H1 (cell line): ENCODE measurements around the gene IFT81. TPM values are rescaled to one million over a fixed set of nuclear protein-coding genes. Genes with fewer than 3 reads are reported as not detected.

Source experiments
- polyA plus RNA-seq, 7 experiments: library from polyadenylated mRNA; depleted of rRNA in 3 of 7; stranded (reverse) in 5 of 7; unstranded in 2 of 7; fragments of >200 nt in 5 of 7; fragments of 200-250 nt in 2 of 7; gene quantifications; 1 replicate in 5 of 7; 2 replicates in 1 of 7; 4 replicates in 1 of 7; pipeline versions ENCODE4 v1.2.1 to v1.2.3, GENCODE V29; 2011 to 2013; ENCODE audit warnings: missing spikeins in 2 of 7, mixed read lengths in 2 of 7
- total RNA-seq: library from RNA; stranded (reverse); fragmentation: NEBNext Ultra II Directional; extraction: Animal tissue kit (Norgen Biotek cat#: 25700); gene quantifications from 2 replicates; pipeline ENCODE4 v1.2.1, GENCODE V29; 2021
- TF ChIP-seq, protein P1 (sequence below): fragments of 300-600 bp; sonication (generic); IDR thresholded peaks from 2 replicates; pipeline ENCODE4 v1.7.1; 2012; ENCODE audit warnings: low read length, moderate library complexity, mild to moderate bottlenecking, inconsistent platforms; ENCODE audit not compliant: insufficient replicate concordance

IFT81 gene
- total and polyA plus RNA-seq, 2 of the 8 experiments (the other 6 are each of a cell fraction or from before 2014, with no cell fraction given): 4.1 to 14.5 TPM

GRCh38 chr12:110159671-110160245 is 35.6 kb downstream of the IFT81 start (continued):
- TF ChIP-seq, protein P1, sequence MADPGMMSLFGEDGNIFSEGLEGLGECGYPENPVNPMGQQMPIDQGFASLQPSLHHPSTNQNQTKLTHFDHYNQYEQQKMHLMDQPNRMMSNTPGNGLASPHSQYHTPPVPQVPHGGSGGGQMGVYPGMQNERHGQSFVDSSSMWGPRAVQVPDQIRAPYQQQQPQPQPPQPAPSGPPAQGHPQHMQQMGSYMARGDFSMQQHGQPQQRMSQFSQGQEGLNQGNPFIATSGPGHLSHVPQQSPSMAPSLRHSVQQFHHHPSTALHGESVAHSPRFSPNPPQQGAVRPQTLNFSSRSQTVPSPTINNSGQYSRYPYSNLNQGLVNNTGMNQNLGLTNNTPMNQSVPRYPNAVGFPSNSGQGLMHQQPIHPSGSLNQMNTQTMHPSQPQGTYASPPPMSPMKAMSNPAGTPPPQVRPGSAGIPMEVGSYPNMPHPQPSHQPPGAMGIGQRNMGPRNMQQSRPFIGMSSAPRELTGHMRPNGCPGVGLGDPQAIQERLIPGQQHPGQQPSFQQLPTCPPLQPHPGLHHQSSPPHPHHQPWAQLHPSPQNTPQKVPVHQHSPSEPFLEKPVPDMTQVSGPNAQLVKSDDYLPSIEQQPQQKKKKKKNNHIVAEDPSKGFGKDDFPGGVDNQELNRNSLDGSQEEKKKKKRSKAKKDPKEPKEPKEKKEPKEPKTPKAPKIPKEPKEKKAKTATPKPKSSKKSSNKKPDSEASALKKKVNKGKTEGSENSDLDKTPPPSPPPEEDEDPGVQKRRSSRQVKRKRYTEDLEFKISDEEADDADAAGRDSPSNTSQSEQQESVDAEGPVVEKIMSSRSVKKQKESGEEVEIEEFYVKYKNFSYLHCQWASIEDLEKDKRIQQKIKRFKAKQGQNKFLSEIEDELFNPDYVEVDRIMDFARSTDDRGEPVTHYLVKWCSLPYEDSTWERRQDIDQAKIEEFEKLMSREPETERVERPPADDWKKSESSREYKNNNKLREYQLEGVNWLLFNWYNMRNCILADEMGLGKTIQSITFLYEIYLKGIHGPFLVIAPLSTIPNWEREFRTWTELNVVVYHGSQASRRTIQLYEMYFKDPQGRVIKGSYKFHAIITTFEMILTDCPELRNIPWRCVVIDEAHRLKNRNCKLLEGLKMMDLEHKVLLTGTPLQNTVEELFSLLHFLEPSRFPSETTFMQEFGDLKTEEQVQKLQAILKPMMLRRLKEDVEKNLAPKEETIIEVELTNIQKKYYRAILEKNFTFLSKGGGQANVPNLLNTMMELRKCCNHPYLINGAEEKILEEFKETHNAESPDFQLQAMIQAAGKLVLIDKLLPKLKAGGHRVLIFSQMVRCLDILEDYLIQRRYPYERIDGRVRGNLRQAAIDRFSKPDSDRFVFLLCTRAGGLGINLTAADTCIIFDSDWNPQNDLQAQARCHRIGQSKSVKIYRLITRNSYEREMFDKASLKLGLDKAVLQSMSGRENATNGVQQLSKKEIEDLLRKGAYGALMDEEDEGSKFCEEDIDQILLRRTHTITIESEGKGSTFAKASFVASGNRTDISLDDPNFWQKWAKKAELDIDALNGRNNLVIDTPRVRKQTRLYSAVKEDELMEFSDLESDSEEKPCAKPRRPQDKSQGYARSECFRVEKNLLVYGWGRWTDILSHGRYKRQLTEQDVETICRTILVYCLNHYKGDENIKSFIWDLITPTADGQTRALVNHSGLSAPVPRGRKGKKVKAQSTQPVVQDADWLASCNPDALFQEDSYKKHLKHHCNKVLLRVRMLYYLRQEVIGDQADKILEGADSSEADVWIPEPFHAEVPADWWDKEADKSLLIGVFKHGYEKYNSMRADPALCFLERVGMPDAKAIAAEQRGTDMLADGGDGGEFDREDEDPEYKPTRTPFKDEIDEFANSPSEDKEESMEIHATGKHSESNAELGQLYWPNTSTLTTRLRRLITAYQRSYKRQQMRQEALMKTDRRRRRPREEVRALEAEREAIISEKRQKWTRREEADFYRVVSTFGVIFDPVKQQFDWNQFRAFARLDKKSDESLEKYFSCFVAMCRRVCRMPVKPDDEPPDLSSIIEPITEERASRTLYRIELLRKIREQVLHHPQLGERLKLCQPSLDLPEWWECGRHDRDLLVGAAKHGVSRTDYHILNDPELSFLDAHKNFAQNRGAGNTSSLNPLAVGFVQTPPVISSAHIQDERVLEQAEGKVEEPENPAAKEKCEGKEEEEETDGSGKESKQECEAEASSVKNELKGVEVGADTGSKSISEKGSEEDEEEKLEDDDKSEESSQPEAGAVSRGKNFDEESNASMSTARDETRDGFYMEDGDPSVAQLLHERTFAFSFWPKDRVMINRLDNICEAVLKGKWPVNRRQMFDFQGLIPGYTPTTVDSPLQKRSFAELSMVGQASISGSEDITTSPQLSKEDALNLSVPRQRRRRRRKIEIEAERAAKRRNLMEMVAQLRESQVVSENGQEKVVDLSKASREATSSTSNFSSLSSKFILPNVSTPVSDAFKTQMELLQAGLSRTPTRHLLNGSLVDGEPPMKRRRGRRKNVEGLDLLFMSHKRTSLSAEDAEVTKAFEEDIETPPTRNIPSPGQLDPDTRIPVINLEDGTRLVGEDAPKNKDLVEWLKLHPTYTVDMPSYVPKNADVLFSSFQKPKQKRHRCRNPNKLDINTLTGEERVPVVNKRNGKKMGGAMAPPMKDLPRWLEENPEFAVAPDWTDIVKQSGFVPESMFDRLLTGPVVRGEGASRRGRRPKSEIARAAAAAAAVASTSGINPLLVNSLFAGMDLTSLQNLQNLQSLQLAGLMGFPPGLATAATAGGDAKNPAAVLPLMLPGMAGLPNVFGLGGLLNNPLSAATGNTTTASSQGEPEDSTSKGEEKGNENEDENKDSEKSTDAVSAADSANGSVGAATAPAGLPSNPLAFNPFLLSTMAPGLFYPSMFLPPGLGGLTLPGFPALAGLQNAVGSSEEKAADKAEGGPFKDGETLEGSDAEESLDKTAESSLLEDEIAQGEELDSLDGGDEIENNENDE: no peak
